ENCODE data around the gene DGKD.

DNA sequence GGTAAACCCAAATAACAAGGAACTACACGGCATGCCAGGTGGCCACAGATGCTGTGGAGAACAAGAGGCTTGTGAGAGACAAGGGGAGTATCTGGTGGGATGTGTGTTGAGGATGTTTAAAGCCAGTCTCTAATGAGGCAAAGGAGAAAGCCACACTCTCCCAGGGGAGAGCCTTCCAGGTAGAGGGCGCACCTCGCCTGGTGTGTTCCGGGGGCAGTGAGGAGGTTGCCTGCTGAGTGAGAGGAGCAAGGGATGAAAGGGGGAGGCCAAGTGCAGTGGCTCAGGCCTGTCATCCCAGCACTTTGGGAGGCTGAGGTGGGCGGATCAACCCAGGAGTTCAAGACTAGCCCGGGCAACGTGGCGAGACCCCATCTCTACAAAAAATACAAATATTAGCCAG, 30.4 kb upstream of the DGKD start:
- TF ChIP-seq, protein P1, sequence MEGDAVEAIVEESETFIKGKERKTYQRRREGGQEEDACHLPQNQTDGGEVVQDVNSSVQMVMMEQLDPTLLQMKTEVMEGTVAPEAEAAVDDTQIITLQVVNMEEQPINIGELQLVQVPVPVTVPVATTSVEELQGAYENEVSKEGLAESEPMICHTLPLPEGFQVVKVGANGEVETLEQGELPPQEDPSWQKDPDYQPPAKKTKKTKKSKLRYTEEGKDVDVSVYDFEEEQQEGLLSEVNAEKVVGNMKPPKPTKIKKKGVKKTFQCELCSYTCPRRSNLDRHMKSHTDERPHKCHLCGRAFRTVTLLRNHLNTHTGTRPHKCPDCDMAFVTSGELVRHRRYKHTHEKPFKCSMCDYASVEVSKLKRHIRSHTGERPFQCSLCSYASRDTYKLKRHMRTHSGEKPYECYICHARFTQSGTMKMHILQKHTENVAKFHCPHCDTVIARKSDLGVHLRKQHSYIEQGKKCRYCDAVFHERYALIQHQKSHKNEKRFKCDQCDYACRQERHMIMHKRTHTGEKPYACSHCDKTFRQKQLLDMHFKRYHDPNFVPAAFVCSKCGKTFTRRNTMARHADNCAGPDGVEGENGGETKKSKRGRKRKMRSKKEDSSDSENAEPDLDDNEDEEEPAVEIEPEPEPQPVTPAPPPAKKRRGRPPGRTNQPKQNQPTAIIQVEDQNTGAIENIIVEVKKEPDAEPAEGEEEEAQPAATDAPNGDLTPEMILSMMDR (conservative IDR thresholded peaks at IDR 0.05; ENCODE audit: low read length), result no peak
- no peak for TF ChIP-seq EZH2phosphoT487 (IDR thresholded peaks at IDR 0.05; ENCODE audit: borderline replicate concordance)

All from Loucy (cell line).